Osteoblast (primary cell): ENCODE data around the gene PXDN. TPM values are rescaled to one million over a fixed set of nuclear protein-coding genes. Genes with fewer than 3 reads are reported as not detected.
"Not testable (repeated sequence)": the region's sequence is repeated elsewhere in the genome, so short reads cannot be mapped to it uniquely, and the experiment has no call there.

Experiments
- DNase-seq: peaks from one replicate; pipeline ENCODE4 v3.0.0; 2011; ENCODE audit warnings: low spot score, mixed read lengths; ENCODE audit not compliant: insufficient read length; ENCODE audit errors: missing footprints
- H2AFZ ChIP-seq: 2 replicates; pipeline ENCODE4 v1.6.0; 2011; ENCODE audit warnings: mild to moderate bottlenecking, low read length
- H3K27ac ChIP-seq: 2 replicates; pipeline ENCODE4 v1.5.1; 2011; ENCODE audit warnings: mild to moderate bottlenecking, low read depth, low read length, moderate library complexity
- H3K27me3 ChIP-seq: 2 replicates; pipeline ENCODE4 v1.6.0; 2012; ENCODE audit warnings: mild to moderate bottlenecking, control low read depth, inconsistent platforms, low read length, moderate library complexity; ENCODE audit not compliant: insufficient read depth
- H3K36me3 ChIP-seq: 2 replicates; pipeline ENCODE4 v1.5.1; 2011; ENCODE audit warnings: mild to moderate bottlenecking, low read length, control low read depth, moderate library complexity; ENCODE audit not compliant: insufficient read depth
- H3K4me1 ChIP-seq: 2 replicates; pipeline ENCODE4 v1.5.1; 2011; ENCODE audit warnings: mild to moderate bottlenecking, low read length, control low read depth, moderate library complexity; ENCODE audit not compliant: insufficient read depth
- H3K4me2 ChIP-seq: 2 replicates; pipeline ENCODE4 v1.6.0; 2011; ENCODE audit warnings: mild to moderate bottlenecking, low read length; ENCODE audit not compliant: insufficient read depth
- H3K4me3 ChIP-seq: fragments of 200-600 bp; sonication (generic); 3 replicates; pipeline ENCODE4 v1.5.1; 2012; ENCODE audit warnings: mild to moderate bottlenecking, low read length, inconsistent platforms; ENCODE audit not compliant: insufficient read depth
- H3K79me2 ChIP-seq: 2 replicates; pipeline ENCODE4 v1.6.0; 2012; ENCODE audit warnings: mild to moderate bottlenecking, low read length, control low read depth, inconsistent platforms; ENCODE audit not compliant: insufficient read depth
- H3K9me3 ChIP-seq: 2 replicates; pipeline ENCODE4 v1.5.1; 2011; ENCODE audit warnings: low read depth, low read length, control low read depth
- H4K20me1 ChIP-seq: 2 replicates; pipeline ENCODE4 v1.6.0; 2012; ENCODE audit warnings: mild to moderate bottlenecking, low read length, control low read depth; ENCODE audit not compliant: insufficient read depth
- total RNA-seq: library from RNA; depleted of rRNA; stranded (reverse); fragments of >200 nt; gene quantifications from 2 replicates; pipeline ENCODE4 v1.2.3, GENCODE V29; 2012
- TF ChIP-seq, protein P1 (sequence below): IDR thresholded peaks from 2 replicates; pipeline ENCODE4 v1.5.1; 2011; ENCODE audit warnings: mild to moderate bottlenecking, low read depth, low read length, moderate library complexity; ENCODE audit errors: extremely low read depth

PXDN gene
- total RNA-seq, 1 donor = 307 TPM

DNA sequence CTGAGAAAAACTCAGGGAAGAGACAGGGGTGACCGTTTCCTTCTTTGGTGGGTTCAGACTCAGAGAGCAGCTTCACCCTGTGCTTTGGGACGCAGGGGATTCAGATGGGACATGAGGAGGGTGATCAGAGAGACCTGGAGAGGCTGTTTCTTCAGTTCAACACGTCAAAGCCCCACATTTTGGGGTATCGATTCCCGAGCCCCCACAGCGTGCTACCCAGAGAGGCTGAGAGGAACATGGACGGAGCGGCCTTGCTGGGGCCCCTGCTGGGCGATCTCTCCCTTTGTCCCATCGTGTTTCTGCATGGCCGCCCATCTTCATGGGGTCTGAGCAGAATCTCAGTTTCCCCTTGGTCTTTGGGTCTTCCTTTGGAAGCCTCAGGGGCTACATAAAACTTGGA lies 38.2 kb upstream of the PXDN start:
- H3K4me3 ChIP-seq = no peak overlapping the region
- no peak overlapping the region for H3K27ac ChIP-seq
- H3K9me3 ChIP-seq = no peaks in the 10 kb centered on the region
- no peaks in the 10 kb centered on the region for H4K20me1 ChIP-seq
- H2AFZ ChIP-seq = no peak overlapping the region
- peaks cover 19% of the 10 kb centered on the region for H3K27me3 ChIP-seq
- no peaks in the 10 kb centered on the region for H3K4me1 ChIP-seq
- H3K36me3 ChIP-seq = no peaks in the 10 kb centered on the region
- DNase-seq = no peak
- TF ChIP-seq, protein P1, sequence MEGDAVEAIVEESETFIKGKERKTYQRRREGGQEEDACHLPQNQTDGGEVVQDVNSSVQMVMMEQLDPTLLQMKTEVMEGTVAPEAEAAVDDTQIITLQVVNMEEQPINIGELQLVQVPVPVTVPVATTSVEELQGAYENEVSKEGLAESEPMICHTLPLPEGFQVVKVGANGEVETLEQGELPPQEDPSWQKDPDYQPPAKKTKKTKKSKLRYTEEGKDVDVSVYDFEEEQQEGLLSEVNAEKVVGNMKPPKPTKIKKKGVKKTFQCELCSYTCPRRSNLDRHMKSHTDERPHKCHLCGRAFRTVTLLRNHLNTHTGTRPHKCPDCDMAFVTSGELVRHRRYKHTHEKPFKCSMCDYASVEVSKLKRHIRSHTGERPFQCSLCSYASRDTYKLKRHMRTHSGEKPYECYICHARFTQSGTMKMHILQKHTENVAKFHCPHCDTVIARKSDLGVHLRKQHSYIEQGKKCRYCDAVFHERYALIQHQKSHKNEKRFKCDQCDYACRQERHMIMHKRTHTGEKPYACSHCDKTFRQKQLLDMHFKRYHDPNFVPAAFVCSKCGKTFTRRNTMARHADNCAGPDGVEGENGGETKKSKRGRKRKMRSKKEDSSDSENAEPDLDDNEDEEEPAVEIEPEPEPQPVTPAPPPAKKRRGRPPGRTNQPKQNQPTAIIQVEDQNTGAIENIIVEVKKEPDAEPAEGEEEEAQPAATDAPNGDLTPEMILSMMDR = no peak
- no peak overlapping the region for H3K4me2 ChIP-seq
- H3K79me2 ChIP-seq = no peaks in the 10 kb centered on the region

DNA sequence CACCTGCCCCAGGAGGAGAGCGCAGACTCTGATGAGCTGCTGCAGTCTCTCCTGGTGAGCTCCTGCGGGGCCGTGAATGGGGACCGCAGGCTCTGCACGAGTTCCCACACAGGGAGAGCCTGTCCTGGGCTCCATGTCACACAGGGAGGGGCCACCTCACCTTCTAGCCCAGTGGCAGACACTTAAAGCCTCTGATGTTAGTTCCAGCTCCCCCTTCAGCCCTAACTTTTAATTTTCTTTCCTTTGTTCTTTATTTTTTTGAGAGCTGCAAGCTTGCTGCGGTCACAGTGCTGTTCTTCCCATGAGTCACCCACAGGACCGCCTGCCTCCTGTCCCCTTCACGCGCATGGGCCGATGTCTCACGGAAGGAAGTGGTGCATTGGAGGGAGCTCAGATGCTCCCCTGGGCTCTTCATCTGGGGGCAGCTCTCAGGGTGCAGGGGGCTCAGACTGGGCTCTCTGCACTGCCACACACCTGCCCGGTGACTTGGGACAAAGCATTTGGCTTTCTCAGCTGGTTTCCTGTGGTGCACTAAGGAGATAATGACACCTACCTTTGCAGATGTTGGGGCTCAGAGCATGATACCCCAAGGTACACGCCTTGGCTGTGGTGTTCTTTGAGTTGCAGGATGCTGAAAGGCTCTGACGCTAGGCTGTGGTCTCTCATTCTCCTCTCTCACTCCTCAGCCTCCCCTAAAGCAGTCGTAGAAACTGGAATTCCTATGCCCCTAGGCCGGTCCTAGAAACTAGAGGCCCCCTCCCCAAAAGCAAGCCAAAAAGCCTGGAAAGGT lies 37.2 kb upstream of the PXDN start:
- TF ChIP-seq, protein P1 = no peak

DNA sequence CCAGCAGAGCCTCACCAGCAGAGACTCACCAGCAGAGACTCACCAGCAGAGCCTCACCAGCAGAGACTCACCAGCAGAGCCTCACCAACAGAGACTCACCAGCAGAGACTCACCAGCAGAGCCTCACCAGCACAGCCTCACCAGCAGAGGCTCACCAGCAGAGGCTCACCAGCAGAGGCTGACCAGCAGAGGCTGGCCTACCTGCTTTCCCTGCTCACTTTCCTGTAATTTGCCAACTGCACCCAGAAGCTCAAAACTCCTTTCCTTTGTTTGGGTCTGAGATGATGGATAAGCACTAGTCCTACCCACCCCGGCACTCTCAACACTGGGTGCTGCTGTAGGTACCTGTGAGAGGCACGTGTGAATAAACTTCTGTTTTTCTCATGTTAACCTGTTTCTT lies 36.4 kb upstream of the PXDN start:
- DNase-seq = no peak
- peaks cover 21% of the 10 kb centered on the region for H3K27me3 ChIP-seq
- no peak overlapping the region for H2AFZ ChIP-seq
- no peaks in the 10 kb centered on the region for H3K9me3 ChIP-seq
- no peaks in the 10 kb centered on the region for H3K36me3 ChIP-seq
- H4K20me1 ChIP-seq = no peaks in the 10 kb centered on the region
- H3K27ac ChIP-seq = no peak overlapping the region
- H3K4me3 ChIP-seq = no peak overlapping the region
- H3K4me1 ChIP-seq = no peaks in the 10 kb centered on the region
- no peaks in the 10 kb centered on the region for H3K79me2 ChIP-seq
- TF ChIP-seq, protein P1 = no peak
- H3K4me2 ChIP-seq = no peak overlapping the region

More for the DNA sequence above, 37.2 kb upstream of the PXDN start:
- Histone ChIP-seq H4K20me1 (no peaks in the 10 kb centered on the region), H3K27ac (no peak overlapping the region), H3K79me2 (no peaks in the 10 kb centered on the region), H3K4me3 (no peak overlapping the region), H3K27me3 (peaks cover 20% of the 10 kb centered on the region), H3K4me2 (no peak overlapping the region), H3K9me3 (no peaks in the 10 kb centered on the region), H3K36me3 (no peaks in the 10 kb centered on the region), H2AFZ (no peak overlapping the region), H3K4me1 (no peaks in the 10 kb centered on the region)
- peak; percentile 69 for DNase-seq

DNA sequence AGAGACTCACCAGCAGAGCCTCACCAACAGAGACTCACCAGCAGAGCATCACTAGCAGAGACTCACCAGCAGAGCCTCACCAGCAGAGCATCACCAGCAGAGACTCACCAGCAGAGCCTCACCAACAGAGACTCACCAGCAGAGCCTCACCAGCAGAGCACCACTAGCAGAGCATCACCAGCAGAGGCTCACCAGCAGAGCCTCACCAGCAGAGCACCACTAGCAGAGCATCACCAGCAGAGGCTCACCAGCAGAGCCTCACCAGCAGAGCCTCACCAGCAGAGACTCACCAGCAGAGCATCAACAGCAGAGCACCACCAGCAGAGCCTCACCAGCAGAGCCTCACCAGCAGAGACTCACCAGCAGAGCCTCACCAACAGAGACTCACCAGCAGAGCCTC lies 35.7 kb upstream of the PXDN start:
- not testable (repeated sequence) for H3K79me2 ChIP-seq, H4K20me1 ChIP-seq, DNase-seq, H3K4me2 ChIP-seq, H3K27ac ChIP-seq, H3K9me3 ChIP-seq, H3K4me3 ChIP-seq, H3K4me1 ChIP-seq, H3K36me3 ChIP-seq, H2AFZ ChIP-seq
- H3K27me3 ChIP-seq = peaks cover 26% of the 10 kb centered on the region
